GM19099 (cell line): Measurements from ENCODE around the gene BPIFB4.

Experiments used
- POLR2A ChIP-seq: IDR thresholded peaks from 3 replicates; pipeline ENCODE4 v1.6.1; 2011; ENCODE audit warnings: low read depth; ENCODE audit not compliant: insufficient read length; ENCODE audit errors: extremely low read depth

Gene BPIFB4

GRCh38 chr20:33119725-33120720 lies 40.6 kb downstream of the BPIFB4 start:
- TF ChIP-seq POLR2A, result no peak

GRCh38 chr20:33120934-33121333 lies 41.5 kb downstream of the BPIFB4 start:
- TF ChIP-seq POLR2A, result no peak

GRCh38 chr20:33124261-33124660 lies 44.8 kb downstream of the BPIFB4 start:
- no peak for TF ChIP-seq POLR2A

GRCh38 chr20:33124994-33125393 lies 45.6 kb downstream of the BPIFB4 start:
- no peak for TF ChIP-seq POLR2A

GRCh38 chr20:33125983-33126382 lies 46.5 kb downstream of the BPIFB4 start:
- TF ChIP-seq POLR2A, result no peak

GRCh38 chr20:33127422-33128097 lies 48.1 kb downstream of the BPIFB4 start:
- TF ChIP-seq POLR2A, result no peak

GRCh38 chr20:33130568-33131061 lies 51.2 kb downstream of the BPIFB4 start:
- no peak for TF ChIP-seq POLR2A

- TF ChIP-seq POLR2A, result no peak
These were observed 52.6 kb downstream of the BPIFB4 start for GRCh38 chr20:33131949-33132473.

GRCh38 chr20:33132513-33133372 lies 53.3 kb downstream of the BPIFB4 start:
- no peak for TF ChIP-seq POLR2A

- TF ChIP-seq POLR2A, result no peak
These were observed 54.0 kb downstream of the BPIFB4 start for GRCh38 chr20:33133373-33133941.

- no peak for TF ChIP-seq POLR2A
These were observed 57.8 kb downstream of the BPIFB4 start for GRCh38 chr20:33137195-33137594.

- no peak for TF ChIP-seq POLR2A
These were observed 60.0 kb downstream of the BPIFB4 start for GRCh38 chr20:33139467-33139866.

- no peak for TF ChIP-seq POLR2A
These were observed 66.1 kb downstream of the BPIFB4 start for GRCh38 chr20:33145521-33145920.

GRCh38 chr20:33147299-33147698 lies 67.9 kb downstream of the BPIFB4 start:
- no peak for TF ChIP-seq POLR2A
